ENCODE results near the gene KRTAP19-1. TPM values are rescaled to one million over a fixed set of nuclear protein-coding genes. Genes with fewer than 3 reads are reported as not detected.

Gene KRTAP19-1
- total and polyA plus RNA-seq, 9 of the 15 experiments (the other 6 are each of a cell fraction or from before 2014, with no cell fraction given): not detected

DNA sequence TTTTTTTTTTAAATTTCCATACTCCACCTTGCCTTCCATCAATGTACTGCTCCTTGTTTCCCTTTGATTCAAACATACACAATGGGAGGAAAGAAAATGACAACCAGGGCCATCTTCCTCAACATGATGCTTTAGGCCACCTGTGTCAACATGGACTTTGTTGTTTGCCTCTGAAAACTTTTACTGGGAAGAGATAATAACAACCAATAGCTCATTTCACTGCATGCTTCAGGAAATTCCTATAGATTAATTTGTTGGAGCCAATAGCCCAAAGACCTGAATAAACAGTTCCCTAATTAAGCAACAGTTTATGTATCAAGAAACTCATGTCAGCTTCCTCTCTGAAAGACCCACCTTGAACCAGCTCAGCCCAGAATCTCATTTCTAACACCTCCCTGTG is 36.9 kb downstream of the KRTAP19-1 start:
- no peaks in the 10 kb centered on the region; the same call in 1 of the 2 replicates for H3K9me3 ChIP-seq (replicated peaks; ENCODE audit: control insufficient read depth, insufficient read depth, low read depth, low read length)
- H3K36me3 ChIP-seq (ENCODE audit: control insufficient read depth, insufficient read depth, low read length): no peaks in the 10 kb centered on the region
- intact Hi-C loops (cut with micrococcal nuclease): no loop called here
- in situ Hi-C loops (cut with MboI): no loop called here
- H3K79me2 ChIP-seq (ENCODE audit: control insufficient read depth, insufficient read depth, low read length): no peaks in the 10 kb centered on the region
- ATAC-seq (no peak), DNase-seq (ENCODE audit: extremely low read depth in 1 of 4, low spot score in 3 of 4) (no peak), FAIRE-seq (no peak)
- ChIA-PET CTCF (ENCODE audit: low intra/inter-chr PET ratio) (no interaction called here), POLR2A (no interaction called here)
- no peaks in the 10 kb centered on the region for H3K27me3 ChIP-seq (ENCODE audit: control insufficient read depth in 2 of 2, insufficient read depth in 2 of 2, low read length in 2 of 2)
- H3K4me1 ChIP-seq (replicated peaks in 1 of 2; ENCODE audit: control insufficient read depth in 2 of 2, insufficient read depth in 2 of 2, low read length in 2 of 2): no peaks in the 10 kb centered on the region
- no peak overlapping the region for H3K27ac ChIP-seq (ENCODE audit: extremely low read depth, low read depth, low read length)
- no peak overlapping the region for H3K9ac ChIP-seq (ENCODE audit: insufficient read depth in 1 of 2, low read depth in 2 of 2, low read length in 2 of 2)
- no peaks in the 10 kb centered on the region for H4K20me1 ChIP-seq (replicated peaks; ENCODE audit: control insufficient read depth, insufficient read depth, low read length)
- no TSS peak for BruUV-seq (replicated peaks)
- no peaks in the 10 kb centered on the region for H3K9me1 ChIP-seq (ENCODE audit: control insufficient read depth, insufficient read depth, low read length)
- no peak overlapping the region for H3K4me3 ChIP-seq
- no peak overlapping the region for H3K4me2 ChIP-seq (ENCODE audit: insufficient read depth, low read length)
- no peak for TF ChIP-seq MCM5 (IDR thresholded peaks at IDR 0.05; ENCODE audit: low read depth)
- no peak for TF ChIP-seq POLR3G (IDR thresholded peaks at IDR 0.05; ENCODE audit: extremely low read depth, insufficient read length, insufficient replicate concordance)
- no peak for TF ChIP-seq RFX7 (CRISPR knock-in tag; IDR thresholded peaks at IDR 0.05)
- H2AFZ ChIP-seq (ENCODE audit: low read depth, low read length): no peak overlapping the region

DNA sequence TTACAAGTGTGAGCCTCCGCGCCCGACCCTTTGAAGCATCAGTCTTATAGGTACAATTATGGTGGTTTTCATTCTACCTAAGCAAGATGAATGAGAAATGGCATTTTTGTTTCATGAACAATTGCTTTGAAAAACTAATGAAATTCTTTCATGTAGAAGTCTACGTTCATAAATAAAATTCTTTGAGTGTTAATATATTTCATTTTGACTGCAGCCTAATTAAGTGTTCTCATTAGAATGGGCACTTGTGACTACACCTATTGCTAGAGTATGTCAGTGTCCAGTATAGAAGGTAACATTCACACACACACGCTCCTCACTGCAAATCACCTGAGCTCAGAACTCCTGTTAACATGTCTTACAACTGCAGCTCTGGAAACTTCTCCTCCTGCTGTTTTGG is 40.2 kb downstream of the KRTAP19-1 start, which contains the start of gene KRTAP15-1:
KRTAP15-1 (plus strand) TSS at position 301 of the 400 bp plus-strand sequence; CDS start at position 354, 53 bp downstream.
- Histone ChIP-seq H3K4me2 (ENCODE audit: insufficient read depth, low read length) (no peak within 1 kb of the TSS), H3K9me1 (ENCODE audit: control insufficient read depth, insufficient read depth, low read length) (no peaks in the 10 kb centered on the region), H3K27ac (ENCODE audit: extremely low read depth, low read depth, low read length) (no peak within 1 kb of the TSS), H3K36me3 (ENCODE audit: control insufficient read depth, insufficient read depth, low read length) (no peaks in the 10 kb centered on the region), H2AFZ (ENCODE audit: low read depth, low read length) (no peak within 1 kb of the TSS), H3K9ac (ENCODE audit: insufficient read depth in 1 of 2, low read depth in 2 of 2, low read length in 2 of 2) (no peak within 1 kb of the TSS), H3K4me3 (no peak within 1 kb of the TSS), H4K20me1 (replicated peaks; ENCODE audit: control insufficient read depth, insufficient read depth, low read length) (no peaks in the 10 kb centered on the region), H3K79me2 (ENCODE audit: control insufficient read depth, insufficient read depth, low read length) (no peaks in the 10 kb centered on the region), H3K4me1 (replicated peaks in 1 of 2; ENCODE audit: control insufficient read depth in 2 of 2, insufficient read depth in 2 of 2, low read length in 2 of 2) (no peaks in the 10 kb centered on the region), H3K27me3 (ENCODE audit: control insufficient read depth in 2 of 2, insufficient read depth in 2 of 2, low read length in 2 of 2) (no peaks in the 10 kb centered on the region), H3K9me3 (replicated peaks; ENCODE audit: control insufficient read depth, insufficient read depth, low read depth, low read length) (no peaks in the 10 kb centered on the region; the same call in 1 of the 2 replicates)
- 2% methylated on average over 5 of the region's 5 CpGs for WGBS (ENCODE audit: insufficient coverage, low coverage, missing lambda C conversion rate)
- DNase-seq (ENCODE audit: extremely low read depth in 1 of 4, low spot score in 3 of 4) (no peak), ATAC-seq (no peak), FAIRE-seq (no peak)
- ChIA-PET CTCF (ENCODE audit: low intra/inter-chr PET ratio) (no interaction called here), POLR2A (no interaction called here)
- intact Hi-C loops (cut with micrococcal nuclease) (no loop called here), in situ Hi-C loops (cut with MboI) (no loop called here)
- no TSS peak for BruUV-seq (replicated peaks)
- TF ChIP-seq, protein P1, sequence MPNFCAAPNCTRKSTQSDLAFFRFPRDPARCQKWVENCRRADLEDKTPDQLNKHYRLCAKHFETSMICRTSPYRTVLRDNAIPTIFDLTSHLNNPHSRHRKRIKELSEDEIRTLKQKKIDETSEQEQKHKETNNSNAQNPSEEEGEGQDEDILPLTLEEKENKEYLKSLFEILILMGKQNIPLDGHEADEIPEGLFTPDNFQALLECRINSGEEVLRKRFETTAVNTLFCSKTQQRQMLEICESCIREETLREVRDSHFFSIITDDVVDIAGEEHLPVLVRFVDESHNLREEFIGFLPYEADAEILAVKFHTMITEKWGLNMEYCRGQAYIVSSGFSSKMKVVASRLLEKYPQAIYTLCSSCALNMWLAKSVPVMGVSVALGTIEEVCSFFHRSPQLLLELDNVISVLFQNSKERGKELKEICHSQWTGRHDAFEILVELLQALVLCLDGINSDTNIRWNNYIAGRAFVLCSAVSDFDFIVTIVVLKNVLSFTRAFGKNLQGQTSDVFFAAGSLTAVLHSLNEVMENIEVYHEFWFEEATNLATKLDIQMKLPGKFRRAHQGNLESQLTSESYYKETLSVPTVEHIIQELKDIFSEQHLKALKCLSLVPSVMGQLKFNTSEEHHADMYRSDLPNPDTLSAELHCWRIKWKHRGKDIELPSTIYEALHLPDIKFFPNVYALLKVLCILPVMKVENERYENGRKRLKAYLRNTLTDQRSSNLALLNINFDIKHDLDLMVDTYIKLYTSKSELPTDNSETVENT (CRISPR knock-in tag; IDR thresholded peaks at IDR 0.05): no peak
- TF ChIP-seq TSC22D4 (tag; IDR thresholded peaks at IDR 0.05) (no peak), MEF2A (IDR thresholded peaks at IDR 0.05; ENCODE audit: control insufficient read depth, low read depth, low read length) (no peak), SPI1 (IDR thresholded peaks at IDR 0.05; ENCODE audit: borderline replicate concordance, low read depth, low read length) (no peak), NELFE (IDR thresholded peaks at IDR 0.05; ENCODE audit: insufficient read depth, insufficient read length) (no peak), FOXA3 (CRISPR knock-in tag; conservative IDR thresholded peaks at IDR 0.05 in 1 of 2, IDR thresholded peaks at IDR 0.05 in 1 of 2) (no peak), SRSF7 (optimal IDR thresholded peaks at IDR 0.05; ENCODE audit: low read depth, low read length) (no peak), RBM22 (IDR thresholded peaks at IDR 0.05; ENCODE audit: low read depth, low read length, poor library complexity, severe bottlenecking) (no peak), DNMT1 (IDR thresholded peaks at IDR 0.05) (no peak)
